ENCODE results near the gene MACC1. TPM values are rescaled to one million over a fixed set of nuclear protein-coding genes. Genes with fewer than 3 reads are reported as not detected.

The MACC1 gene
- total and polyA plus RNA-seq, 2 experiments from 2014 or later, result 3.4 to 13.4 TPM

DNA sequence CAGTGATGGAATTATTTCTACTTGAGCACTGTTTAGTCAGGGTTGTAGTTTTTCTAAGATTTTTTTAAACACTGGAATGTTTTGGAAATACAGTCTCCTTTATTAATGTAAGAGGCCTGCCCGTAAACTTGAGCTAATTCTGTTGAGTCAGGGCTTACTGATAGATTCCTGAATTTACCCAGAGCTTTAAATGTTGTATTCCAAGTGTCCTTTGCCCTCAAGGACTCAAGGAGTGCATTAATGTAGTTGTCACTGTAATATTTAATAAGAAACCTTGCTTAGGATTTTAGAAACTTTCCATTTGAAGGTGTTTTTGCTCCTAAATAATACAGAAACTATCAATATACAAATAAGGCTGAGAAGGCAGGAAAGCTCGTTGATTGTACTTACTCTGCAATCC, 89.2 kb downstream of the MACC1 start:
- Histone ChIP-seq H3K27me3 (ENCODE audit: insufficient read depth) (no peaks in the 10 kb centered on the region), H3K9me2 (ENCODE audit: insufficient read depth) (no peaks in the 10 kb centered on the region), H3F3A (replicated peaks; ENCODE audit: low read depth) (no peaks in the 10 kb centered on the region), H3K27ac (ENCODE audit: low read depth) (peak overlapping the region; percentile 99), H4K20me1 (replicated peaks; ENCODE audit: insufficient read depth) (no peaks in the 10 kb centered on the region), H3K4me2 (peak overlapping the region; percentile 35; the same call in 1 of the 2 replicates), H3K36me3 (ENCODE audit: insufficient read depth) (no peaks in the 10 kb centered on the region), H3K4me3 (no peak overlapping the region), H3K4me1 (ENCODE audit: insufficient read depth) (peaks cover 39% of the 10 kb centered on the region), H2AFZ (no peak overlapping the region), H3K79me2 (replicated peaks; ENCODE audit: insufficient read depth) (peaks cover 16% of the 10 kb centered on the region)
- Mint-ChIP-seq H3K4me3 (no peak overlapping the region), H3K9me3 (no peaks in the 10 kb centered on the region; the same call in 2 of the 3 replicates), H3K4me1 (peaks cover 20% of the 10 kb centered on the region), H3K27me3 (ENCODE audit: insufficient read depth, low read depth, poor library complexity) (no peaks in the 10 kb centered on the region), H3K27ac (no peak overlapping the region; the same call in 1 of the 2 replicates), H3K36me3 (ENCODE audit: low read depth) (peaks cover 7% of the 10 kb centered on the region; the same call in 2 of the 3 replicates)
- DNase-seq (ENCODE audit: low spot score), result no peak
- ATAC-seq, result no peak
- TF ChIP-seq, protein P1, sequence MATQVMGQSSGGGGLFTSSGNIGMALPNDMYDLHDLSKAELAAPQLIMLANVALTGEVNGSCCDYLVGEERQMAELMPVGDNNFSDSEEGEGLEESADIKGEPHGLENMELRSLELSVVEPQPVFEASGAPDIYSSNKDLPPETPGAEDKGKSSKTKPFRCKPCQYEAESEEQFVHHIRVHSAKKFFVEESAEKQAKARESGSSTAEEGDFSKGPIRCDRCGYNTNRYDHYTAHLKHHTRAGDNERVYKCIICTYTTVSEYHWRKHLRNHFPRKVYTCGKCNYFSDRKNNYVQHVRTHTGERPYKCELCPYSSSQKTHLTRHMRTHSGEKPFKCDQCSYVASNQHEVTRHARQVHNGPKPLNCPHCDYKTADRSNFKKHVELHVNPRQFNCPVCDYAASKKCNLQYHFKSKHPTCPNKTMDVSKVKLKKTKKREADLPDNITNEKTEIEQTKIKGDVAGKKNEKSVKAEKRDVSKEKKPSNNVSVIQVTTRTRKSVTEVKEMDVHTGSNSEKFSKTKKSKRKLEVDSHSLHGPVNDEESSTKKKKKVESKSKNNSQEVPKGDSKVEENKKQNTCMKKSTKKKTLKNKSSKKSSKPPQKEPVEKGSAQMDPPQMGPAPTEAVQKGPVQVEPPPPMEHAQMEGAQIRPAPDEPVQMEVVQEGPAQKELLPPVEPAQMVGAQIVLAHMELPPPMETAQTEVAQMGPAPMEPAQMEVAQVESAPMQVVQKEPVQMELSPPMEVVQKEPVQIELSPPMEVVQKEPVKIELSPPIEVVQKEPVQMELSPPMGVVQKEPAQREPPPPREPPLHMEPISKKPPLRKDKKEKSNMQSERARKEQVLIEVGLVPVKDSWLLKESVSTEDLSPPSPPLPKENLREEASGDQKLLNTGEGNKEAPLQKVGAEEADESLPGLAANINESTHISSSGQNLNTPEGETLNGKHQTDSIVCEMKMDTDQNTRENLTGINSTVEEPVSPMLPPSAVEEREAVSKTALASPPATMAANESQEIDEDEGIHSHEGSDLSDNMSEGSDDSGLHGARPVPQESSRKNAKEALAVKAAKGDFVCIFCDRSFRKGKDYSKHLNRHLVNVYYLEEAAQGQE (IDR thresholded peaks at IDR 0.05; ENCODE audit: unreplicated experiment), result no peak
- no peak for TF ChIP-seq ZNF114 (CRISPR knock-in tag; IDR thresholded peaks at IDR 0.05)
- TF ChIP-seq, protein P2, sequence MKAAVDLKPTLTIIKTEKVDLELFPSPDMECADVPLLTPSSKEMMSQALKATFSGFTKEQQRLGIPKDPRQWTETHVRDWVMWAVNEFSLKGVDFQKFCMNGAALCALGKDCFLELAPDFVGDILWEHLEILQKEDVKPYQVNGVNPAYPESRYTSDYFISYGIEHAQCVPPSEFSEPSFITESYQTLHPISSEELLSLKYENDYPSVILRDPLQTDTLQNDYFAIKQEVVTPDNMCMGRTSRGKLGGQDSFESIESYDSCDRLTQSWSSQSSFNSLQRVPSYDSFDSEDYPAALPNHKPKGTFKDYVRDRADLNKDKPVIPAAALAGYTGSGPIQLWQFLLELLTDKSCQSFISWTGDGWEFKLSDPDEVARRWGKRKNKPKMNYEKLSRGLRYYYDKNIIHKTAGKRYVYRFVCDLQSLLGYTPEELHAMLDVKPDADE (IDR thresholded peaks at IDR 0.05), result no peak
- TF ChIP-seq, protein P3, sequence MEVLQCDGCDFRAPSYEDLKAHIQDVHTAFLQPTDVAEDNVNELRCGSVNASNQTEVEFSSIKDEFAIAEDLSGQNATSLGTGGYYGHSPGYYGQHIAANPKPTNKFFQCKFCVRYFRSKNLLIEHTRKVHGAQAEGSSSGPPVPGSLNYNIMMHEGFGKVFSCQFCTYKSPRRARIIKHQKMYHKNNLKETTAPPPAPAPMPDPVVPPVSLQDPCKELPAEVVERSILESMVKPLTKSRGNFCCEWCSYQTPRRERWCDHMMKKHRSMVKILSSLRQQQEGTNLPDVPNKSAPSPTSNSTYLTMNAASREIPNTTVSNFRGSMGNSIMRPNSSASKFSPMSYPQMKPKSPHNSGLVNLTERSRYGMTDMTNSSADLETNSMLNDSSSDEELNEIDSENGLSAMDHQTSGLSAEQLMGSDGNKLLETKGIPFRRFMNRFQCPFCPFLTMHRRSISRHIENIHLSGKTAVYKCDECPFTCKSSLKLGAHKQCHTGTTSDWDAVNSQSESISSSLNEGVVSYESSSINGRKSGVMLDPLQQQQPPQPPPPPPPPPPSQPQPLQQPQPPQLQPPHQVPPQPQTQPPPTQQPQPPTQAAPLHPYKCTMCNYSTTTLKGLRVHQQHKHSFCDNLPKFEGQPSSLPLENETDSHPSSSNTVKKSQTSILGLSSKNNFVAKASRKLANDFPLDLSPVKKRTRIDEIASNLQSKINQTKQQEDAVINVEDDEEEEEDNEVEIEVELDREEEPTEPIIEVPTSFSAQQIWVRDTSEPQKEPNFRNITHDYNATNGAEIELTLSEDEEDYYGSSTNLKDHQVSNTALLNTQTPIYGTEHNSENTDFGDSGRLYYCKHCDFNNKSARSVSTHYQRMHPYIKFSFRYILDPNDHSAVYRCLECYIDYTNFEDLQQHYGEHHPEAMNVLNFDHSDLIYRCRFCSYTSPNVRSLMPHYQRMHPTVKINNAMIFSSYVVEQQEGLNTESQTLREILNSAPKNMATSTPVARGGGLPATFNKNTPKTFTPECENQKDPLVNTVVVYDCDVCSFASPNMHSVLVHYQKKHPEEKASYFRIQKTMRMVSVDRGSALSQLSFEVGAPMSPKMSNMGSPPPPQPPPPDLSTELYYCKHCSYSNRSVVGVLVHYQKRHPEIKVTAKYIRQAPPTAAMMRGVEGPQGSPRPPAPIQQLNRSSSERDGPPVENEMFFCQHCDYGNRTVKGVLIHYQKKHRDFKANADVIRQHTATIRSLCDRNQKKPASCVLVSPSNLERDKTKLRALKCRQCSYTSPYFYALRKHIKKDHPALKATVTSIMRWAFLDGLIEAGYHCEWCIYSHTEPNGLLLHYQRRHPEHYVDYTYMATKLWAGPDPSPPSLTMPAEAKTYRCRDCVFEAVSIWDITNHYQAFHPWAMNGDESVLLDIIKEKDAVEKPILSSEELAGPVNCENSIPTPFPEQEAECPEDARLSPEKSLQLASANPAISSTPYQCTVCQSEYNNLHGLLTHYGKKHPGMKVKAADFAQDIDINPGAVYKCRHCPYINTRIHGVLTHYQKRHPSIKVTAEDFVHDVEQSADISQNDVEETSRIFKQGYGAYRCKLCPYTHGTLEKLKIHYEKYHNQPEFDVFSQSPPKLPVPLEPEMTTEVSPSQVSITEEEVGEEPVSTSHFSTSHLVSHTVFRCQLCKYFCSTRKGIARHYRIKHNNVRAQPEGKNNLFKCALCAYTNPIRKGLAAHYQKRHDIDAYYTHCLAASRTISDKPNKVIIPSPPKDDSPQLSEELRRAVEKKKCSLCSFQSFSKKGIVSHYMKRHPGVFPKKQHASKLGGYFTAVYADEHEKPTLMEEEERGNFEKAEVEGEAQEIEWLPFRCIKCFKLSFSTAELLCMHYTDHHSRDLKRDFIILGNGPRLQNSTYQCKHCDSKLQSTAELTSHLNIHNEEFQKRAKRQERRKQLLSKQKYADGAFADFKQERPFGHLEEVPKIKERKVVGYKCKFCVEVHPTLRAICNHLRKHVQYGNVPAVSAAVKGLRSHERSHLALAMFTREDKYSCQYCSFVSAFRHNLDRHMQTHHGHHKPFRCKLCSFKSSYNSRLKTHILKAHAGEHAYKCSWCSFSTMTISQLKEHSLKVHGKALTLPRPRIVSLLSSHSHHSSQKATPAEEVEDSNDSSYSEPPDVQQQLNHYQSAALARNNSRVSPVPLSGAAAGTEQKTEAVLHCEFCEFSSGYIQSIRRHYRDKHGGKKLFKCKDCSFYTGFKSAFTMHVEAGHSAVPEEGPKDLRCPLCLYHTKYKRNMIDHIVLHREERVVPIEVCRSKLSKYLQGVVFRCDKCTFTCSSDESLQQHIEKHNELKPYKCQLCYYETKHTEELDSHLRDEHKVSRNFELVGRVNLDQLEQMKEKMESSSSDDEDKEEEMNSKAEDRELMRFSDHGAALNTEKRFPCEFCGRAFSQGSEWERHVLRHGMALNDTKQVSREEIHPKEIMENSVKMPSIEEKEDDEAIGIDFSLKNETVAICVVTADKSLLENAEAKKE (CRISPR knock-in tag; IDR thresholded peaks at IDR 0.05), result no peak
- TF ChIP-seq, protein P4, sequence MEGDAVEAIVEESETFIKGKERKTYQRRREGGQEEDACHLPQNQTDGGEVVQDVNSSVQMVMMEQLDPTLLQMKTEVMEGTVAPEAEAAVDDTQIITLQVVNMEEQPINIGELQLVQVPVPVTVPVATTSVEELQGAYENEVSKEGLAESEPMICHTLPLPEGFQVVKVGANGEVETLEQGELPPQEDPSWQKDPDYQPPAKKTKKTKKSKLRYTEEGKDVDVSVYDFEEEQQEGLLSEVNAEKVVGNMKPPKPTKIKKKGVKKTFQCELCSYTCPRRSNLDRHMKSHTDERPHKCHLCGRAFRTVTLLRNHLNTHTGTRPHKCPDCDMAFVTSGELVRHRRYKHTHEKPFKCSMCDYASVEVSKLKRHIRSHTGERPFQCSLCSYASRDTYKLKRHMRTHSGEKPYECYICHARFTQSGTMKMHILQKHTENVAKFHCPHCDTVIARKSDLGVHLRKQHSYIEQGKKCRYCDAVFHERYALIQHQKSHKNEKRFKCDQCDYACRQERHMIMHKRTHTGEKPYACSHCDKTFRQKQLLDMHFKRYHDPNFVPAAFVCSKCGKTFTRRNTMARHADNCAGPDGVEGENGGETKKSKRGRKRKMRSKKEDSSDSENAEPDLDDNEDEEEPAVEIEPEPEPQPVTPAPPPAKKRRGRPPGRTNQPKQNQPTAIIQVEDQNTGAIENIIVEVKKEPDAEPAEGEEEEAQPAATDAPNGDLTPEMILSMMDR (conservative IDR thresholded peaks at IDR 0.05; ENCODE audit: low read depth in 2 of 2), result no peak
- TF ChIP-seq EZH2 (IDR thresholded peaks at IDR 0.05; ENCODE audit: low read depth, unreplicated experiment), result no peak
- no peak for TF ChIP-seq CREB1 (CRISPR knock-in tag; IDR thresholded peaks at IDR 0.05; ENCODE audit: low read depth)
- no peak for TF ChIP-seq NANOG (IDR thresholded peaks at IDR 0.05; ENCODE audit: borderline replicate concordance)
- TF ChIP-seq POLR2AphosphoS5 (IDR thresholded peaks at IDR 0.05; ENCODE audit: low read depth), result no peak
- TF ChIP-seq STAT1 (IDR thresholded peaks at IDR 0.05; ENCODE audit: unreplicated experiment), result no peak

Data from GM23338 (cell line).